Stomach (tissue), 4 donors: ENCODE data around the gene RNF128.

ENCODE experiments used
- CTCF ChIP-seq, 7 experiments: fragments of 450-650 bp in 4 of 7; fragments of 200-600 bp in 3 of 7; sonication (generic) in 3 of 7; IDR thresholded peaks; one replicate each; pipeline ENCODE4 v1.5.1; 2016 to 2019; ENCODE audit warnings: antibody characterized with exemption in 7 of 7, control low read depth in 2 of 7, mild to moderate bottlenecking in 1 of 7
- EP300 ChIP-seq: sonication (generic); formaldehyde crosslinking; IDR thresholded peaks from one replicate; pipeline ENCODE4 v1.6.1; 2017; ENCODE audit warnings: antibody characterized with exemption
- POLR2A ChIP-seq, 4 donors: fragments of 450-650 bp; IDR thresholded peaks; one replicate each; pipeline ENCODE4 v1.6.1; 2016; ENCODE audit warnings: antibody characterized with exemption in 4 of 4, control low read depth in 2 of 4, mild to moderate bottlenecking in 1 of 4, moderate library complexity in 1 of 4
- POLR2AphosphoS5 ChIP-seq, 3 donors: sonication (generic); formaldehyde crosslinking; IDR thresholded peaks; one replicate each; pipeline ENCODE4 v1.6.1; 2016; ENCODE audit warnings: antibody characterized with exemption in 3 of 3

GRCh38 chrX:106802063-106802387, 75.5 kb downstream of the RNF128 start:
- no peak for TF ChIP-seq CTCF (IDR thresholded peaks at IDR 0.05)
- no peak for TF ChIP-seq POLR2A (IDR thresholded peaks at IDR 0.05)
- no peak for TF ChIP-seq EP300
- no peak for TF ChIP-seq POLR2AphosphoS5 (IDR thresholded peaks at IDR 0.05)
